Activated naive CD8-positive, alpha-beta T cell treated with anti-CD3 and anti-CD28 coated beads, Interleukin-2, amount 10 ng/mL, durations not matched to agents 7 days and 5 days (primary cell): ENCODE results near the gene NXF1. TPM values are rescaled to one million over a fixed set of nuclear protein-coding genes. Genes with fewer than 3 reads are reported as not detected.
A peak's percentile ranks its signal among the peaks of the same experiment; 100 is the strongest.
"Not testable (repeated sequence)": the region's sequence is repeated elsewhere in the genome, so short reads cannot be mapped to it uniquely, and the experiment has no call there.

Experiments
- ATAC-seq: fragments of 150-1000 bp; cut with Tn5 transposase; one replicate; pipeline ENCODE4 v1.10.0; 2021; ENCODE audit warnings: low read depth, moderate library complexity
- POLR2A ChIA-PET: fragments of 350-600 bp; sonication (Branson Sonifier 250); formaldehyde crosslinking; loops from one replicate; lab custom pipeline; 2021; ENCODE audit warnings: antibody characterized with exemption; lab: Charles Lee
- DNase-seq: peaks from one replicate; pipeline ENCODE4 v3.0.0; 2021
- H3K27ac Mint-ChIP-seq: one replicate; pipeline ENCODE4 v1.8.0; 2022; ENCODE audit warnings: mild to moderate bottlenecking, mixed read lengths
- H3K27me3 Mint-ChIP-seq: one replicate; pipeline ENCODE4 v1.8.0; 2022; ENCODE audit warnings: mild to moderate bottlenecking, moderate library complexity, mixed read lengths
- H3K36me3 Mint-ChIP-seq: one replicate; pipeline ENCODE4 v1.8.0; 2021; ENCODE audit warnings: mild to moderate bottlenecking, mixed read lengths
- H3K4me1 Mint-ChIP-seq: one replicate; pipeline ENCODE4 v1.8.0; 2021; ENCODE audit warnings: mixed read lengths
- H3K4me3 Mint-ChIP-seq: one replicate; pipeline ENCODE4 v1.8.0; 2022; ENCODE audit warnings: mild to moderate bottlenecking, moderate library complexity, mixed read lengths
- H3K9me3 Mint-ChIP-seq: one replicate; pipeline ENCODE4 v1.8.0; 2021; ENCODE audit warnings: mixed read lengths
- total RNA-seq, 2 experiments: library from RNA; stranded (reverse); gene quantifications; one replicate each; pipeline ENCODE4 v1.2.3, GENCODE V29; 2021

The NXF1 gene
- total RNA-seq, 2 experiments from 2014 or later = 124 to 131 TPM

- H3K27ac Mint-ChIP-seq, ATAC-seq, H3K27me3 Mint-ChIP-seq, H3K9me3 Mint-ChIP-seq, H3K4me3 Mint-ChIP-seq, H3K36me3 Mint-ChIP-seq, DNase-seq: not testable (repeated sequence)
- POLR2A ChIA-PET = interaction anchor here (0.6 to 4.2 kb wide), 13 partner anchors 11 to 1342 kb away, joined by 3 to 116 read pairs (median 5); partner anchors contain the start of genes HNRNPUL2, MTA2, SLC3A2 and STX5
- H3K4me1 Mint-ChIP-seq = peaks cover 13% of the 10 kb centered on the region
Observed at GRCh38 chr11:62842891-62843290, 37.7 kb upstream of the NXF1 start.

- H3K27ac Mint-ChIP-seq = no peak overlapping the region
- no peaks in the 10 kb centered on the region for H3K27me3 Mint-ChIP-seq
- DNase-seq = peak; percentile 58
- no peak for ATAC-seq
- H3K9me3 Mint-ChIP-seq = no peaks in the 10 kb centered on the region
- POLR2A ChIA-PET = interaction anchor here (0.6 to 4.2 kb wide), 40 partner anchors 10 to 298 kb away, joined by 3 to 429 read pairs (median 12); partner anchors contain the start of genes B3GAT3, BSCL2, C11orf98 and CSKMT
- H3K4me1 Mint-ChIP-seq = peaks cover 18% of the 10 kb centered on the region
- no peak overlapping the region for H3K4me3 Mint-ChIP-seq
- peaks cover 4% of the 10 kb centered on the region for H3K36me3 Mint-ChIP-seq
Observed at GRCh38 chr11:62842171-62842741, 37.0 kb upstream of the NXF1 start.

- peak; percentile 81 for DNase-seq
- H3K27ac Mint-ChIP-seq = no peak overlapping the region
- POLR2A ChIA-PET = interaction anchor here (0.6 to 4.2 kb wide), 69 partner anchors 9 to 1404 kb away, joined by 3 to 429 read pairs (median 6); partner anchors contain the start of genes B3GAT3, BSCL2, C11orf98 and CSKMT
- peaks cover 4% of the 10 kb centered on the region for H3K36me3 Mint-ChIP-seq
- no peaks in the 10 kb centered on the region for H3K27me3 Mint-ChIP-seq
- H3K4me1 Mint-ChIP-seq = peaks cover 20% of the 10 kb centered on the region
- H3K4me3 Mint-ChIP-seq = no peak overlapping the region
- H3K9me3 Mint-ChIP-seq = no peaks in the 10 kb centered on the region
- ATAC-seq = peak; percentile 69
Observed at GRCh38 chr11:62841361-62842170, 36.3 kb upstream of the NXF1 start.

GRCh38 chr11:62840721-62841360 lies 35.6 kb upstream of the NXF1 start:
- DNase-seq = peak; percentile 73
- not testable (repeated sequence) for H3K36me3 Mint-ChIP-seq, H3K27me3 Mint-ChIP-seq, H3K4me3 Mint-ChIP-seq, H3K9me3 Mint-ChIP-seq, H3K27ac Mint-ChIP-seq
- ATAC-seq = peak; percentile 2
- POLR2A ChIA-PET = interaction anchor here (0.6 to 4.2 kb wide), 72 partner anchors 8 to 1421 kb away, joined by 3 to 429 read pairs (median 6); partner anchors contain the start of genes B3GAT3, BSCL2, C11orf98 and CSKMT
- peaks cover 21% of the 10 kb centered on the region for H3K4me1 Mint-ChIP-seq

- Mint-ChIP-seq H3K9me3 (no peaks in the 10 kb centered on the region), H3K27ac (no peak within 1 kb of the TSS), H3K27me3 (no peaks in the 10 kb centered on the region), H3K4me1 (peaks cover 26% of the 10 kb centered on the region), H3K4me3 (no peak within 1 kb of the TSS), H3K36me3 (peaks cover 12% of the 10 kb centered on the region)
- POLR2A ChIA-PET = interaction anchor here (0.6 to 4.2 kb wide), 26 partner anchors 7 to 1422 kb away, joined by 3 to 429 read pairs (median 22); partner anchors contain the start of genes B3GAT3, C11orf98, CSKMT and FERMT3
- ATAC-seq (peak; percentile 53), DNase-seq (peak; percentile 88)
Observed at GRCh38 chr11:62839050-62839945, 34.1 kb upstream of the NXF1 start, which contains the start of gene WDR74. TSS of gene WDR74 (minus strand) at chr11:62839590. CDS start at chr11:62839570, 20 bp downstream.

GRCh38 chr11:62835336-62835735 lies 30.1 kb upstream of the NXF1 start:
- H3K27me3 Mint-ChIP-seq = no peaks in the 10 kb centered on the region
- DNase-seq (no peak), ATAC-seq (no peak)
- H3K4me1 Mint-ChIP-seq = peaks cover 34% of the 10 kb centered on the region
- no peaks in the 10 kb centered on the region for H3K9me3 Mint-ChIP-seq
- no peak overlapping the region for H3K4me3 Mint-ChIP-seq
- POLR2A ChIA-PET = interaction anchor here (0.6 to 1.0 kb wide), 2 partner anchors 63 to 99 kb away, joined by 3 to 4 read pairs; no protein-coding TSS in a partner anchor
- peaks cover 14% of the 10 kb centered on the region for H3K36me3 Mint-ChIP-seq
- no peak overlapping the region for H3K27ac Mint-ChIP-seq

- no peak for DNase-seq
- ATAC-seq = peak; percentile 6
Observed at GRCh38 chr11:62832336-62833234, 27.3 kb upstream of the NXF1 start, which contains the start of gene TEX54. TSS of gene TEX54 (minus strand) at chr11:62832841.

GRCh38 chr11:62831520-62832335 lies 26.5 kb upstream of the NXF1 start, which contains the start of gene STX5:
TSS of gene STX5 (minus strand) at chr11:62832051. CDS start at chr11:62831243, 808 bp downstream.
- peaks cover 26% of the 10 kb centered on the region for H3K4me1 Mint-ChIP-seq
- peak within 1 kb of the TSS; percentile 99 for H3K4me3 Mint-ChIP-seq
- ATAC-seq (peak; percentile 91), DNase-seq (peak; percentile 99)
- POLR2A ChIA-PET = interaction anchor here (0.6 to 4.1 kb wide), 30 partner anchors 8 to 230 kb away, joined by 3 to 102 read pairs (median 5); partner anchors contain the start of genes CSKMT, HNRNPUL2, MTA2 and NXF1
- H3K36me3 Mint-ChIP-seq = peaks cover 17% of the 10 kb centered on the region
- H3K9me3 Mint-ChIP-seq = no peaks in the 10 kb centered on the region
- H3K27me3 Mint-ChIP-seq = no peaks in the 10 kb centered on the region
- H3K27ac Mint-ChIP-seq = peak within 1 kb of the TSS; percentile 100

More at GRCh38 chr11:62832336-62833234, 27.3 kb upstream of the NXF1 start, which contains the start of gene TEX54:
- Mint-ChIP-seq H3K9me3 (no peaks in the 10 kb centered on the region), H3K27ac (peak within 1 kb of the TSS; percentile 100), H3K4me1 (peaks cover 28% of the 10 kb centered on the region), H3K27me3 (no peaks in the 10 kb centered on the region), H3K36me3 (peaks cover 14% of the 10 kb centered on the region), H3K4me3 (peak within 1 kb of the TSS; percentile 99)
- POLR2A ChIA-PET = interaction anchor here (0.7 to 4.1 kb wide), 23 partner anchors 8 to 231 kb away, joined by 3 to 102 read pairs (median 5); partner anchors contain the start of genes HNRNPUL2, MTA2, NXF1 and SLC3A2

- no peaks in the 10 kb centered on the region for H3K9me3 Mint-ChIP-seq
- no peaks in the 10 kb centered on the region for H3K27me3 Mint-ChIP-seq
- peaks cover 17% of the 10 kb centered on the region for H3K36me3 Mint-ChIP-seq
- peaks cover 23% of the 10 kb centered on the region for H3K4me1 Mint-ChIP-seq
- peak overlapping the region; percentile 100 for H3K27ac Mint-ChIP-seq
- DNase-seq = peak; percentile 40
- POLR2A ChIA-PET = interaction anchor here (0.6 to 4.1 kb wide), 22 partner anchors 9 to 190 kb away, joined by 3 to 102 read pairs (median 7); partner anchors contain the start of genes CSKMT, HNRNPUL2, NXF1 and POLR2G
- ATAC-seq = no peak
- peak overlapping the region; percentile 99 for H3K4me3 Mint-ChIP-seq
Observed at GRCh38 chr11:62830904-62831519, 25.8 kb upstream of the NXF1 start.

GRCh38 chr11:62828130-62828529 lies 22.9 kb upstream of the NXF1 start:
- ATAC-seq, H3K4me3 Mint-ChIP-seq, DNase-seq, H3K27ac Mint-ChIP-seq, H3K9me3 Mint-ChIP-seq, H3K27me3 Mint-ChIP-seq: not testable (repeated sequence)
- POLR2A ChIA-PET = interaction anchor here (0.6 to 2.5 kb wide), 4 partner anchors 12 to 40 kb away, joined by 3 to 18 read pairs (median 10); partner anchors contain the start of genes TMEM179B and WDR74
- Mint-ChIP-seq H3K4me1 (peaks cover 21% of the 10 kb centered on the region), H3K36me3 (peaks cover 23% of the 10 kb centered on the region)
